ENCODE measurements around the gene RNF225. TPM values are rescaled to one million over a fixed set of nuclear protein-coding genes. Genes with fewer than 3 reads are reported as not detected.

The RNF225 gene
- total and polyA plus RNA-seq, 2 of the 13 experiments (the other 11 are each of a cell fraction or from before 2014, with no cell fraction given) = not detected

- TF ChIP-seq ZNF704 (CRISPR knock-in tag; IDR thresholded peaks at IDR 0.05; ENCODE audit: borderline replicate concordance) = peak; percentile 86; the same call in 1 of the 2 replicates
- TF ChIP-seq ARID3A (IDR thresholded peaks at IDR 0.05; ENCODE audit: low read depth, low read length) = no peak
- TF ChIP-seq RNF2 (conservative IDR thresholded peaks at IDR 0.05; ENCODE audit: low read depth) = no peak
- TF ChIP-seq ZNF552 (CRISPR knock-in tag; IDR thresholded peaks at IDR 0.05; ENCODE audit: borderline replicate concordance) = no peak
- TF ChIP-seq ELF3 (CRISPR knock-in tag; IDR thresholded peaks at IDR 0.05) = no peak
- TF ChIP-seq HNF4G (IDR thresholded peaks at IDR 0.05; ENCODE audit: borderline replicate concordance, low read depth, low read length) = no peak
- TF ChIP-seq HNF4G (CRISPR knock-in tag; IDR thresholded peaks at IDR 0.05; ENCODE audit: borderline replicate concordance, low read depth) = 0 out of 2 replicates have a peak, but pooled peaks have one; percentile 27
- TF ChIP-seq ZMAT3 (CRISPR knock-in tag; conservative IDR thresholded peaks at IDR 0.05) = no peak
- peak; percentile 37; the same call in 1 of the 2 replicates for TF ChIP-seq IRF2 (CRISPR knock-in tag; IDR thresholded peaks at IDR 0.05)
- TF ChIP-seq POLR2G (IDR thresholded peaks at IDR 0.05; ENCODE audit: low read depth, low read length) = peak; percentile 80
- TF ChIP-seq ZNF761 (CRISPR knock-in tag; conservative IDR thresholded peaks at IDR 0.05) = 0 out of 2 replicates have a peak, but pooled peaks have one; percentile 33
- TF ChIP-seq ZNF891 (CRISPR knock-in tag; IDR thresholded peaks at IDR 0.05) = 0 out of 2 replicates have a peak, but pooled peaks have one; percentile 48
- TF ChIP-seq ZNF414 (CRISPR knock-in tag; IDR thresholded peaks at IDR 0.05) = no peak
- TF ChIP-seq NFKB2 (CRISPR knock-in tag; IDR thresholded peaks at IDR 0.05; ENCODE audit: borderline replicate concordance) = no peak
- TF ChIP-seq RARG (CRISPR knock-in tag; IDR thresholded peaks at IDR 0.05; ENCODE audit: low read depth) = no peak
- TF ChIP-seq ZNF788 (CRISPR knock-in tag; IDR thresholded peaks at IDR 0.05; ENCODE audit: borderline replicate concordance) = peak; percentile 80; the same call in 1 of the 2 replicates
- TF ChIP-seq SRSF1 (optimal IDR thresholded peaks at IDR 0.05; ENCODE audit: low read depth, low read length) = no peak
- TF ChIP-seq NAIF1 (CRISPR knock-in tag; IDR thresholded peaks at IDR 0.05; ENCODE audit: borderline replicate concordance) = peak; percentile 96
- peak; percentile 93 for TF ChIP-seq HNF1B (CRISPR knock-in tag; IDR thresholded peaks at IDR 0.05)
- peak; percentile 57 for TF ChIP-seq MAX (IDR thresholded peaks at IDR 0.05)
- peak; percentile 95 for TF ChIP-seq SIN3A (IDR thresholded peaks at IDR 0.05; ENCODE audit: borderline replicate concordance, low read depth, low read length)
- no peak for TF ChIP-seq ZNF530 (CRISPR knock-in tag; IDR thresholded peaks at IDR 0.05; ENCODE audit: low read depth)
- TF ChIP-seq HOXA3 (CRISPR knock-in tag; IDR thresholded peaks at IDR 0.05) = peak; percentile 58; the same call in 1 of the 2 replicates
- TF ChIP-seq SIX1 (CRISPR knock-in tag; IDR thresholded peaks at IDR 0.05; ENCODE audit: borderline replicate concordance) = no peak
These were observed 5.7 kb downstream of the RNF225 start (continued) for GRCh38 chr19:58400916-58401839.
